Sigmoid colon (tissue), 4 donors: ENCODE measurements around the gene BRD9.

Experiments used
- EP300 ChIP-seq, 4 donors: sonication (generic); formaldehyde crosslinking; IDR thresholded peaks; one replicate each; pipeline ENCODE4 v1.6.1; 2017; ENCODE audit warnings: antibody characterized with exemption in 4 of 4
- POLR2A ChIP-seq, 2 donors: fragments of 450-650 bp; IDR thresholded peaks; one replicate each; pipeline ENCODE4 v1.6.1; 2016; ENCODE audit warnings: antibody characterized with exemption in 2 of 2, mild to moderate bottlenecking in 2 of 2, moderate library complexity in 2 of 2
- POLR2AphosphoS5 ChIP-seq, 4 donors: sonication (generic); formaldehyde crosslinking; IDR thresholded peaks; one replicate each; pipeline ENCODE4 v1.6.1; 2017; ENCODE audit warnings: antibody characterized with exemption in 4 of 4
- TF ChIP-seq, protein P1 (sequence below), 4 experiments: fragments of 450-650 bp in 3 of 4; fragments of 200-600 bp in 1 of 4; IDR thresholded peaks; one replicate each; pipeline ENCODE4 v1.5.1; 2016 to 2019; ENCODE audit warnings: antibody characterized with exemption in 4 of 4, mild to moderate bottlenecking in 3 of 4, moderate library complexity in 2 of 4

DNA sequence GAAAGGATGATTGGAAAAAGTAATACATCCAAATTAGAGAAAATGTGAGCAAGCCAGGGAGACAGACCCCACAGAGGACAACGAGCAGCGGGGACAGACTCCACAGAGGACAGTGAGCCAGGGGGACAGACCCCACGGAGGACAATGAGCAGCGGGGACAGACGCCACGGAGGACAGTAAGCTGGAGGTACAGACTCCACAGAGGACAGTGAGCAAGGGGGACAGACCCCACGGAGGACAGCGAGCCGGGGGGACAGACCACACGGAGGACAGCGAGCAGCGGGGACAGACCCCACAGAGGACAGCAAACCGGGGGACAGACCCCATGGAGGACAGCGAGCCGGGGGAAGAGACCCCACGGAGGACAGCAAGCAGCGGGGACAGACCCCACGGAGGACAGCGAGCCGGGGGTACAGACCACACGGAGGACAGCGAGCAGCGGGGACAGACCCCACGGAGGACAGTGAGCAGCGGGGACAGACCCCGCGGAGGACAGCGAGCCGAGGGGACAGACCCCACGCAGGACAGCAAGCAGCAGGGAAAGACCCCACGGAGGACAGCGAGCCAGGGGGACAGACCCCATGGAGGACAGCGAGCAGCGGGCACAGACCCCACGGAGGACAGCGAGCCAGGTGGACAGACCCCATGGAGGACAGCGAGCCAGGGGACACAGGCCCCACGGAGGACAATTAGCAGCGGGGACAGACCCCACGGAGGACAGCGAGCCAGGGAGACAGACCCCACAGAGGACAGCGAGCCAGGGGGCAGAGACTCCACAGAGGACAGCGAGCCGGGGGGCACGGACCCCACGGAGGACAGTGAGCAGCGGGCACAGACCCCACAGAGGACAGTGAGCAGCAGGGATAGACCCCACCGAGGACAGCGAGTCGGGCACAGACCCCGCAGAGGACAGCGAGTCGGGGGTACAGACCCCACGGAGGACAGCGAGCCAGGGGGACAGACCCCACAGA lies 39.9 kb downstream of the BRD9 start:
- TF ChIP-seq, protein P1, sequence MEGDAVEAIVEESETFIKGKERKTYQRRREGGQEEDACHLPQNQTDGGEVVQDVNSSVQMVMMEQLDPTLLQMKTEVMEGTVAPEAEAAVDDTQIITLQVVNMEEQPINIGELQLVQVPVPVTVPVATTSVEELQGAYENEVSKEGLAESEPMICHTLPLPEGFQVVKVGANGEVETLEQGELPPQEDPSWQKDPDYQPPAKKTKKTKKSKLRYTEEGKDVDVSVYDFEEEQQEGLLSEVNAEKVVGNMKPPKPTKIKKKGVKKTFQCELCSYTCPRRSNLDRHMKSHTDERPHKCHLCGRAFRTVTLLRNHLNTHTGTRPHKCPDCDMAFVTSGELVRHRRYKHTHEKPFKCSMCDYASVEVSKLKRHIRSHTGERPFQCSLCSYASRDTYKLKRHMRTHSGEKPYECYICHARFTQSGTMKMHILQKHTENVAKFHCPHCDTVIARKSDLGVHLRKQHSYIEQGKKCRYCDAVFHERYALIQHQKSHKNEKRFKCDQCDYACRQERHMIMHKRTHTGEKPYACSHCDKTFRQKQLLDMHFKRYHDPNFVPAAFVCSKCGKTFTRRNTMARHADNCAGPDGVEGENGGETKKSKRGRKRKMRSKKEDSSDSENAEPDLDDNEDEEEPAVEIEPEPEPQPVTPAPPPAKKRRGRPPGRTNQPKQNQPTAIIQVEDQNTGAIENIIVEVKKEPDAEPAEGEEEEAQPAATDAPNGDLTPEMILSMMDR (IDR thresholded peaks at IDR 0.05), result no peak
- TF ChIP-seq POLR2A (IDR thresholded peaks at IDR 0.05) (no peak), POLR2AphosphoS5 (IDR thresholded peaks at IDR 0.05) (no peak), EP300 (IDR thresholded peaks at IDR 0.05) (no peak)
